HCT116 (cell line): ENCODE data around the gene ERAP2. TPM values are rescaled to one million over a fixed set of nuclear protein-coding genes. Genes with fewer than 3 reads are reported as not detected.

Experiments
- ATAC-seq: fragments of 200-7000 bp; cut with Tn5 transposase; 2 replicates; pipeline ENCODE4 v1.9.1; 2020; ENCODE audit warnings: mild to moderate bottlenecking, moderate library complexity
- BruUV-seq: library from RNA; stranded (reverse); fragments of 400-500 nt; replicated peaks from 2 replicates; lab custom pipeline; 2021; lab: Mats Ljungman, UMichigan
- CTCF ChIA-PET: fragments of 300-600 bp; sonication (Branson Sonifier 250); formaldehyde crosslinking; loops from one replicate; lab custom pipeline; 2021; ENCODE audit warnings: antibody characterized with exemption; lab: Charles Lee
- POLR2A ChIA-PET: fragments of 300-600, 350-600 bp; sonication (Branson Sonifier 250); formaldehyde crosslinking; loops from one replicate; lab custom pipeline; 2021; ENCODE audit warnings: antibody characterized with exemption; lab: Charles Lee
- RAD21 ChIA-PET, 2 experiments: fragments of 300-600 bp; sonication (Branson Sonifier 250); formaldehyde crosslinking; loops; one replicate each; lab custom pipeline; 2023; ENCODE audit warnings: low total read pairs in 2 of 2; ENCODE audit not compliant: uncharacterized antibody in 2 of 2, unreplicated experiment in 2 of 2, low non-redundant PET in 1 of 2; lab: Charles Lee
- DNase-seq: peaks from one replicate; pipeline ENCODE4 v3.0.0-alpha.2; 2010; ENCODE audit warnings: low read depth, low spot score
- H2AFZ ChIP-seq: fragments of 200-600 bp; shearing (Covaris generic), sonication (generic); 2 replicates; pipeline ENCODE4 v1.6.1; 2017; ENCODE audit warnings: low read depth, mixed run types, mixed read lengths, antibody characterized with exemption, low read length; ENCODE audit not compliant: poor library complexity, severe bottlenecking
- H3K27ac ChIP-seq: 2 replicates; pipeline ENCODE4 v1.5.1; 2012; ENCODE audit warnings: low read depth, low read length
- H3K27me3 ChIP-seq: fragments of 200-600 bp; sonication (generic); 2 replicates; pipeline ENCODE4 v1.6.1; 2016; ENCODE audit warnings: mixed run types, low read length, mixed read lengths; ENCODE audit not compliant: insufficient read depth
- H3K36me3 ChIP-seq, 2 experiments: fragments of 200-500 bp in 1 of 2; fragments of 200-600 bp in 1 of 2; sonication (Bioruptor generic) in 1 of 2; sonication (generic) in 1 of 2; 2 replicates each; pipeline versions ENCODE4 v1.5.1 to v1.6.1; 2014 to 2016; ENCODE audit warnings: low read length in 2 of 2, inconsistent platforms in 1 of 2, mixed read lengths in 1 of 2, mixed run types in 1 of 2; ENCODE audit not compliant: insufficient read depth in 2 of 2, control insufficient read depth in 1 of 2
- H3K4me1 ChIP-seq, 2 experiments: fragments of 200-600 bp in 1 of 2; sonication (generic) in 1 of 2; 2 replicates each; pipeline versions ENCODE4 v1.5.1 to v1.6.1; 2012 to 2017; ENCODE audit warnings: low read length in 2 of 2, inconsistent platforms in 1 of 2, mild to moderate bottlenecking in 1 of 2, mixed read lengths in 1 of 2, mixed run types in 1 of 2, moderate library complexity in 1 of 2; ENCODE audit not compliant: insufficient read depth in 2 of 2, control insufficient read depth in 1 of 2
- H3K4me2 ChIP-seq: fragments of 200-600 bp; sonication (generic); 2 replicates; pipeline ENCODE4 v1.6.1; 2017; ENCODE audit warnings: mixed run types, low read length, mixed read lengths
- H3K4me3 ChIP-seq, 2 experiments: fragments of 200-600 bp in 1 of 2; sonication (generic) in 1 of 2; replicated peaks in 1 of 2; 2 replicates each; pipeline ENCODE4 v1.5.1; 2011 to 2016; ENCODE audit warnings: low read length in 2 of 2, control low read depth in 1 of 2, low read depth in 1 of 2, mild to moderate bottlenecking in 1 of 2, mixed read lengths in 1 of 2, mixed run types in 1 of 2
- H3K79me2 ChIP-seq: fragments of 200-600 bp; sonication (generic); 2 replicates; pipeline ENCODE4 v1.6.1; 2017; ENCODE audit warnings: mild to moderate bottlenecking, mixed run types, low read length, moderate library complexity, mixed read lengths; ENCODE audit not compliant: insufficient read depth
- H3K9ac ChIP-seq: fragments of 200-600 bp; sonication (generic); 2 replicates; pipeline ENCODE4 v1.6.1; 2016; ENCODE audit warnings: low read length, mixed read lengths
- H3K9me2 ChIP-seq: fragments of 200-600 bp; sonication (generic), shearing (Covaris generic); 2 replicates; pipeline ENCODE4 v1.6.1; 2017; ENCODE audit warnings: mixed run types, mild to moderate bottlenecking, moderate library complexity; ENCODE audit not compliant: insufficient read depth
- H3K9me3 ChIP-seq, 2 experiments: fragments of 200-500 bp in 1 of 2; fragments of 200-600 bp in 1 of 2; sonication (Bioruptor generic) in 1 of 2; sonication (generic) in 1 of 2; 2 replicates each; pipeline ENCODE4 v1.6.1; 2014 to 2017; ENCODE audit warnings: low read length in 2 of 2, mixed read lengths in 2 of 2, inconsistent platforms in 1 of 2, low read depth in 1 of 2, mild to moderate bottlenecking in 1 of 2, mixed run types in 1 of 2, moderate library complexity in 1 of 2; ENCODE audit not compliant: control insufficient read depth in 1 of 2, insufficient read depth in 1 of 2
- H4K20me1 ChIP-seq: fragments of 200-600 bp; sonication (generic), shearing (Covaris generic); 2 replicates; pipeline ENCODE4 v1.6.1; 2017; ENCODE audit warnings: mixed run types, mild to moderate bottlenecking, moderate library complexity; ENCODE audit not compliant: insufficient read depth
- CBX3 ChIP-seq: IDR thresholded peaks from 2 replicates; pipeline ENCODE4 v1.6.1; 2012; ENCODE audit warnings: low read depth
- CEBPB ChIP-seq: IDR thresholded peaks from 2 replicates; pipeline ENCODE4 v1.6.1; 2012; ENCODE audit warnings: low read depth
- EGR1 ChIP-seq: IDR thresholded peaks from 2 replicates; pipeline ENCODE4 v1.6.1; 2012; ENCODE audit warnings: low read depth
- EZH2 ChIP-seq: fragments of 200-600 bp; sonication (generic); IDR thresholded peaks from 2 replicates; pipeline ENCODE4 v1.6.1; 2017; ENCODE audit warnings: antibody characterized with exemption, mixed run types
- EZH2phosphoT487 ChIP-seq: fragments of 200-600 bp; IDR thresholded peaks from 2 replicates; pipeline ENCODE4 v1.6.1; 2018; ENCODE audit warnings: antibody characterized with exemption, borderline replicate concordance
- FOSL1 ChIP-seq: IDR thresholded peaks from 2 replicates; pipeline ENCODE4 v1.6.1; 2012; ENCODE audit warnings: low read depth
- JUND ChIP-seq: IDR thresholded peaks from 2 replicates; pipeline ENCODE4 v1.6.1; 2012
- POLR2A ChIP-seq: IDR thresholded peaks from 2 replicates; pipeline ENCODE4 v1.7.0; 2011; ENCODE audit warnings: borderline replicate concordance; ENCODE audit not compliant: insufficient read depth, insufficient read length; ENCODE audit errors: extremely low read depth
- POLR2AphosphoS5 ChIP-seq: IDR thresholded peaks from 2 replicates; pipeline ENCODE4 v1.6.1; 2011; ENCODE audit warnings: mild to moderate bottlenecking, low read depth, low read length, moderate library complexity
- SIN3A ChIP-seq: IDR thresholded peaks from 2 replicates; pipeline ENCODE4 v1.6.1; 2012; ENCODE audit warnings: low read depth
- SP1 ChIP-seq: IDR thresholded peaks from 2 replicates; pipeline ENCODE4 v1.6.1; 2012; ENCODE audit warnings: low read depth
- SRF ChIP-seq: IDR thresholded peaks from 2 replicates; pipeline ENCODE4 v1.6.1; 2012; ENCODE audit warnings: low read depth
- TCF7L2 ChIP-seq: IDR thresholded peaks from 2 replicates; pipeline ENCODE4 v1.7.0; 2011; ENCODE audit warnings: borderline replicate concordance, inconsistent platforms; ENCODE audit not compliant: insufficient read depth, insufficient read length; ENCODE audit errors: extremely low read depth
- ZFX ChIP-seq: fragments of 450-650 bp; IDR thresholded peaks from 2 replicates; pipeline ENCODE4 v1.6.1; 2017
- ZNF274 ChIP-seq: fragments of 200-500 bp; sonication (Bioruptor generic); IDR thresholded peaks from 2 replicates; pipeline ENCODE4 v1.6.1; 2014; ENCODE audit warnings: mild to moderate bottlenecking, low read depth, low read length, inconsistent platforms
- intact Hi-C: fragments of 100-400 bp; cut with micrococcal nuclease; formaldehyde crosslinking; loops from 2 replicates; pipeline ENCODE4 v1.10.0; 2022
- total RNA-seq: library from RNA; stranded (reverse); gene quantifications from one replicate; pipeline ENCODE4 v1.2.1, GENCODE V29; 2021; ENCODE audit not compliant: unreplicated experiment
- TF ChIP-seq, protein P1 (sequence below): IDR thresholded peaks from 2 replicates; pipeline ENCODE4 v1.6.1; 2012
- TF ChIP-seq, protein P2 (sequence below): IDR thresholded peaks from 2 replicates; pipeline ENCODE4 v1.6.1; 2012; ENCODE audit warnings: low read depth

ERAP2 gene
- total RNA-seq, 1 experiment from 2014 or later = 2.2 TPM

DNA sequence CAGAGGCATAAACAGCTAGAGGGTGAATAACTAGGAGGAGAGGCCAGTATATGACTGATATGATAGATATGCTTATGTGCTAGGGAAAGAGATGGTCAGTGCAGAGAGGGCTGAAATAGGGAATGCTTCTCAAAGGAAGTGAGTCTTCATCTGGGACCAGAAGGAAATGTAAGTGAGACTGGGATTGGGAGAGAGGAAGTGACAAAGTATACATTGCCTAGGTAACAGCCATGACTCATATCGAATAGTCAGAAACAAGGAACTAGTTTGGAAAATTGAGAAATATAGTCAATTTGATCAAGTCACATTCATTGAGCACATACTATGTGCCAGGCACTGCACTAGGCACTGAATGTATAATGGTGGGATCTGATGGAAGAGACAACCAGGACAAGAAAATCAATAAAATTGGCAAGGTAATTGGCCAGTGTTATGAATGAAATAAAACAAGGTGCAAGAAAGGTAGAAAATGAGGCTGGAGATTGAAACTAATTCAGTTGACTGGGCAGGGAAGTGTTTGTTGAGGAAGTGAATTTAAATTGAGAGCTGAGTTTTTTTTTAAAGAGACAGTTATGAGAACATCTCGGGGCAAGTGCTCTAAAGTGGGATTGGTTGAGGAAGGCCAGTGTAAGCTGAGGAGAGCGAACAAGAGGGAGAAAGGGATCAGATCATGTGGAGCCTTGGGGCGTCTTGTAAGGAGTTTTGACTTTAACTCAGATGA is 4.3 kb downstream of the ERAP2 start:
- H3K79me2 ChIP-seq = no peaks in the 10 kb centered on the region
- no peaks in the 10 kb centered on the region for H3K9me3 ChIP-seq
- BruUV-seq = no TSS peak
- no peak overlapping the region for H3K9ac ChIP-seq
- no peaks in the 10 kb centered on the region for H3K27me3 ChIP-seq
- no peaks in the 10 kb centered on the region for H3K9me2 ChIP-seq
- intact Hi-C loops = no loop called here
- no peak overlapping the region for H3K4me3 ChIP-seq
- H3K36me3 ChIP-seq = no peaks in the 10 kb centered on the region
- DNase-seq (no peak), ATAC-seq (no peak)
- TF ChIP-seq CEBPB = no peak
- peak; percentile 20; the same call in 1 of the 2 replicates for TF ChIP-seq FOSL1
- no peak overlapping the region for H3K27ac ChIP-seq
- ChIA-PET CTCF (no interaction called here), POLR2A (no interaction called here), RAD21 (no interaction called here)
- no peak overlapping the region for H2AFZ ChIP-seq
- peak overlapping the region; percentile 34 for H3K4me2 ChIP-seq
- H3K4me1 ChIP-seq = peaks cover 2 to 34% of the 10 kb centered on the region in 2 experiments; a peak in 2 of 4 replicates
- H4K20me1 ChIP-seq = no peaks in the 10 kb centered on the region

DNA sequence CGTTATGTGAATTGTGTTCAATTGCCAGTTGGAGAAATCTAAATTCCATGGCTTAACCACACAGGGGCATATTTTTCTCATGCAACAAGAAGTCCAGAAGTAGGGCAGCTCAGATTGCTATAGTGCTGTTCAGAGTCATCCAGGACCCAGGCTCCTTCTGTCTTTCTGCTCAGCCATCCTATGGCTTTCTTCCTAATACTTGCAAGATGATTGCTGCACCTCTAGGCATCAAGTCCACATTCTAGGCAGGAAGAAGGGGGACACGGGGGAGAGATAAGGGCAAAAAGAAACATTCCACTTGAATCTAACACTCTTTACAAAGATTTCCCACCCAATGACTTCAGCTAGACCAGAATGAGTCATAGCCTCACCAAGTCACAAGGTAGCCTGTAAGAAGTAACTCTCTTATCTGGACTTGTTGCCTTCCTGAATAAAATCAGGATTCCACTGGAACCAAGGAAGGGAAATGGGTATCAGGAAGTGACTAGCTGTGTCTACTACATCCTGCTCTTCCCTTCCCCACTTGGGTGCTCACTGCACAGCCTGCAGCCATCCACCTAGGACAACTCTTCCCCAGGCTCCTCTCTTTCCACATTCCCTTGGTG is 5.3 kb downstream of the ERAP2 start:
- Histone ChIP-seq H3K4me1 (peaks cover 2 to 28% of the 10 kb centered on the region in 2 experiments; a peak in 2 of 4 replicates), H3K79me2 (no peaks in the 10 kb centered on the region), H3K9me3 (no peaks in the 10 kb centered on the region), H4K20me1 (no peaks in the 10 kb centered on the region), H3K9me2 (no peaks in the 10 kb centered on the region), H3K4me3 (no peak overlapping the region), H3K27me3 (no peaks in the 10 kb centered on the region), H3K4me2 (no peak overlapping the region; the same call in 1 of the 2 replicates), H3K9ac (no peak overlapping the region), H3K36me3 (no peaks in the 10 kb centered on the region), H3K27ac (no peak overlapping the region), H2AFZ (no peak overlapping the region)
- ATAC-seq (no peak), DNase-seq (no peak)
- RAD21 ChIA-PET = no interaction called here
- CTCF ChIA-PET = no interaction called here
- intact Hi-C loops = no loop called here
- no TSS peak for BruUV-seq
- POLR2A ChIA-PET = no interaction called here
- TF ChIP-seq ZNF274 (no peak), TCF7L2 (no peak), CBX3 (no peak), POLR2AphosphoS5 (no peak), ZFX (no peak), EZH2phosphoT487 (no peak), SP1 (no peak), SIN3A (no peak), SRF (no peak), CEBPB (no peak), FOSL1 (no peak), JUND (no peak), EZH2 (no peak), POLR2A (no peak), EGR1 (no peak)
- TF ChIP-seq, protein P1, sequence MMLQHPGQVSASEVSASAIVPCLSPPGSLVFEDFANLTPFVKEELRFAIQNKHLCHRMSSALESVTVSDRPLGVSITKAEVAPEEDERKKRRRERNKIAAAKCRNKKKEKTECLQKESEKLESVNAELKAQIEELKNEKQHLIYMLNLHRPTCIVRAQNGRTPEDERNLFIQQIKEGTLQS = no peak
- TF ChIP-seq, protein P2, sequence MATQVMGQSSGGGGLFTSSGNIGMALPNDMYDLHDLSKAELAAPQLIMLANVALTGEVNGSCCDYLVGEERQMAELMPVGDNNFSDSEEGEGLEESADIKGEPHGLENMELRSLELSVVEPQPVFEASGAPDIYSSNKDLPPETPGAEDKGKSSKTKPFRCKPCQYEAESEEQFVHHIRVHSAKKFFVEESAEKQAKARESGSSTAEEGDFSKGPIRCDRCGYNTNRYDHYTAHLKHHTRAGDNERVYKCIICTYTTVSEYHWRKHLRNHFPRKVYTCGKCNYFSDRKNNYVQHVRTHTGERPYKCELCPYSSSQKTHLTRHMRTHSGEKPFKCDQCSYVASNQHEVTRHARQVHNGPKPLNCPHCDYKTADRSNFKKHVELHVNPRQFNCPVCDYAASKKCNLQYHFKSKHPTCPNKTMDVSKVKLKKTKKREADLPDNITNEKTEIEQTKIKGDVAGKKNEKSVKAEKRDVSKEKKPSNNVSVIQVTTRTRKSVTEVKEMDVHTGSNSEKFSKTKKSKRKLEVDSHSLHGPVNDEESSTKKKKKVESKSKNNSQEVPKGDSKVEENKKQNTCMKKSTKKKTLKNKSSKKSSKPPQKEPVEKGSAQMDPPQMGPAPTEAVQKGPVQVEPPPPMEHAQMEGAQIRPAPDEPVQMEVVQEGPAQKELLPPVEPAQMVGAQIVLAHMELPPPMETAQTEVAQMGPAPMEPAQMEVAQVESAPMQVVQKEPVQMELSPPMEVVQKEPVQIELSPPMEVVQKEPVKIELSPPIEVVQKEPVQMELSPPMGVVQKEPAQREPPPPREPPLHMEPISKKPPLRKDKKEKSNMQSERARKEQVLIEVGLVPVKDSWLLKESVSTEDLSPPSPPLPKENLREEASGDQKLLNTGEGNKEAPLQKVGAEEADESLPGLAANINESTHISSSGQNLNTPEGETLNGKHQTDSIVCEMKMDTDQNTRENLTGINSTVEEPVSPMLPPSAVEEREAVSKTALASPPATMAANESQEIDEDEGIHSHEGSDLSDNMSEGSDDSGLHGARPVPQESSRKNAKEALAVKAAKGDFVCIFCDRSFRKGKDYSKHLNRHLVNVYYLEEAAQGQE = no peak
